H9 (cell line): Measurements from ENCODE around the gene PCA3. TPM values are rescaled to one million over a fixed set of nuclear protein-coding genes. Genes with fewer than 3 reads are reported as not detected.

Experiments
- DNase-seq: peaks from one replicate; pipeline ENCODE4 v3.0.0-alpha.2; 2017
- H2AFZ ChIP-seq: one replicate; pipeline ENCODE4 v1.6.1; 2013; ENCODE audit warnings: mild to moderate bottlenecking, low read length, control low read depth, moderate library complexity
- H2AK5ac ChIP-seq: 2 replicates; pipeline ENCODE4 v1.6.1; 2013; ENCODE audit warnings: low read length, control low read depth, mixed read lengths; ENCODE audit not compliant: insufficient read length
- H2BK120ac ChIP-seq: one replicate; pipeline ENCODE4 v1.6.1; 2013; ENCODE audit warnings: low read depth, mild to moderate bottlenecking, low read length, control low read depth, inconsistent platforms; ENCODE audit not compliant: poor library complexity, severe bottlenecking
- H2BK12ac ChIP-seq: 2 replicates; pipeline ENCODE4 v1.6.1; 2013; ENCODE audit warnings: low read length, control low read depth, mixed read lengths, low read depth; ENCODE audit not compliant: insufficient read length
- H2BK15ac ChIP-seq: 2 replicates; pipeline ENCODE4 v1.6.1; 2013; ENCODE audit warnings: low read depth, low read length, control low read depth
- H2BK20ac ChIP-seq: one replicate; pipeline ENCODE4 v1.6.1; 2013; ENCODE audit warnings: low read depth, mild to moderate bottlenecking, low read length, control low read depth, inconsistent platforms; ENCODE audit not compliant: poor library complexity, severe bottlenecking
- H2BK5ac ChIP-seq: 2 replicates; pipeline ENCODE4 v1.6.1; 2013; ENCODE audit warnings: low read length, control low read depth, mixed read lengths; ENCODE audit not compliant: insufficient read length
- H3K14ac ChIP-seq: 2 replicates; pipeline ENCODE4 v1.6.1; 2013; ENCODE audit warnings: low read length, control low read depth; ENCODE audit not compliant: insufficient read depth
- H3K18ac ChIP-seq: 2 replicates; pipeline ENCODE4 v1.6.1; 2013; ENCODE audit warnings: low read depth, mild to moderate bottlenecking, mixed read lengths, low read length, control low read depth; ENCODE audit not compliant: insufficient read length
- H3K23ac ChIP-seq: 2 replicates; pipeline ENCODE4 v1.6.1; 2013; ENCODE audit warnings: low read length, control low read depth, mixed read lengths, low read depth; ENCODE audit not compliant: insufficient read length
- H3K23me2 ChIP-seq: 2 replicates; pipeline ENCODE4 v1.6.1; 2013; ENCODE audit warnings: low read depth, mild to moderate bottlenecking, mixed read lengths, low read length, control low read depth; ENCODE audit not compliant: insufficient read length, poor library complexity, severe bottlenecking
- H3K27ac ChIP-seq: 2 replicates; pipeline ENCODE4 v1.5.1; 2013; ENCODE audit warnings: low read length, control low read depth, mixed read lengths, low read depth; ENCODE audit not compliant: insufficient read length
- H3K27me3 ChIP-seq: 2 replicates; pipeline ENCODE4 v1.6.1; 2013; ENCODE audit warnings: low read length, control low read depth, inconsistent platforms; ENCODE audit not compliant: insufficient read depth
- H3K4ac ChIP-seq: 2 replicates; pipeline ENCODE4 v1.6.1; 2013; ENCODE audit warnings: low read depth, mild to moderate bottlenecking, control low read depth, inconsistent platforms, low read length, moderate library complexity
- H3K4me1 ChIP-seq: 2 replicates; pipeline ENCODE4 v1.6.1; 2013; ENCODE audit warnings: low read length, control low read depth, inconsistent platforms; ENCODE audit not compliant: insufficient read depth
- H3K4me2 ChIP-seq: 2 replicates; pipeline ENCODE4 v1.6.1; 2013; ENCODE audit warnings: low read length, control low read depth, mixed read lengths; ENCODE audit not compliant: insufficient read length, insufficient read depth
- H3K56ac ChIP-seq: 2 replicates; pipeline ENCODE4 v1.6.1; 2013; ENCODE audit warnings: low read depth, mild to moderate bottlenecking, mixed read lengths, low read length, control low read depth; ENCODE audit not compliant: insufficient read length
- H3K79me1 ChIP-seq: 2 replicates; pipeline ENCODE4 v1.6.1; 2013; ENCODE audit warnings: low read depth, mild to moderate bottlenecking, moderate library complexity, low read length, control low read depth, inconsistent platforms; ENCODE audit not compliant: insufficient read depth, poor library complexity, severe bottlenecking
- H3K79me2 ChIP-seq: 2 replicates; pipeline ENCODE4 v1.6.1; 2013; ENCODE audit warnings: low read length, control low read depth, inconsistent platforms; ENCODE audit not compliant: insufficient read depth
- H3K9ac ChIP-seq: 2 replicates; pipeline ENCODE4 v1.6.1; 2013; ENCODE audit warnings: low read length, control low read depth, mixed read lengths; ENCODE audit not compliant: insufficient read length; ENCODE audit errors: extremely low read depth
- H3K9me3 ChIP-seq: one replicate; pipeline ENCODE4 v1.6.1; 2013; ENCODE audit warnings: low read depth, low read length, inconsistent platforms; ENCODE audit not compliant: control insufficient read depth
- H3T11ph ChIP-seq: one replicate; pipeline ENCODE4 v1.6.1; 2013; ENCODE audit warnings: mild to moderate bottlenecking, low read length, control low read depth, inconsistent platforms
- H4K20me1 ChIP-seq: one replicate; pipeline ENCODE4 v1.6.1; 2013; ENCODE audit not compliant: control insufficient read depth, insufficient read length, insufficient read depth
- H4K5ac ChIP-seq: 2 replicates; pipeline ENCODE4 v1.6.1; 2013; ENCODE audit warnings: low read depth, mild to moderate bottlenecking, mixed read lengths, low read length, control low read depth; ENCODE audit not compliant: insufficient read length
- H4K8ac ChIP-seq: replicated peaks from 2 replicates; pipeline ENCODE4 v1.6.1; 2013; ENCODE audit warnings: low read length, control low read depth, mixed read lengths, low read depth; ENCODE audit not compliant: insufficient read length
- H4K91ac ChIP-seq: 2 replicates; pipeline ENCODE4 v1.6.1; 2013; ENCODE audit warnings: low read depth, mild to moderate bottlenecking, moderate library complexity, mixed read lengths, low read length, control low read depth; ENCODE audit not compliant: insufficient read length
- H3K27ac Mint-ChIP-seq, 3 experiments: 2 replicates in 2 of 3; 3 replicates in 1 of 3; pipeline ENCODE4 v1.8.0; 2020 to 2021; ENCODE audit warnings: mixed read lengths in 3 of 3, mild to moderate bottlenecking in 1 of 3, moderate library complexity in 1 of 3
- H3K27me3 Mint-ChIP-seq: 2 replicates; pipeline ENCODE4 v1.8.0; 2021; ENCODE audit warnings: low read depth, mild to moderate bottlenecking, moderate library complexity, mixed read lengths
- H3K36me3 Mint-ChIP-seq, 3 experiments: 2 replicates in 2 of 3; 3 replicates in 1 of 3; pipeline ENCODE4 v1.8.0; 2020 to 2021; ENCODE audit warnings: low read depth in 3 of 3, mixed read lengths in 3 of 3; ENCODE audit not compliant: insufficient read depth in 1 of 3
- H3K4me1 Mint-ChIP-seq, 2 experiments: 2 replicates each; pipeline ENCODE4 v1.8.0; 2020; ENCODE audit warnings: mixed read lengths in 2 of 2
- H3K4me3 Mint-ChIP-seq, 2 experiments: 2 replicates in 1 of 2; 3 replicates in 1 of 2; pipeline ENCODE4 v1.8.0; 2020 to 2021; ENCODE audit warnings: mild to moderate bottlenecking in 2 of 2, mixed read lengths in 2 of 2, moderate library complexity in 1 of 2
- H3K9me3 Mint-ChIP-seq, 2 experiments: 2 replicates in 1 of 2; 3 replicates in 1 of 2; pipeline ENCODE4 v1.8.0; 2020; ENCODE audit warnings: mild to moderate bottlenecking in 2 of 2, mixed read lengths in 2 of 2, moderate library complexity in 1 of 2
- WGBS: extraction: QIAGEN DNeasy Blood & Tissue Kit; methylation state at CpG from one replicate; pipeline ENCODE4 v1.1.7; 2013; ENCODE audit warnings: missing lambda C conversion rate, low lambda C conversion rate, mixed read lengths; ENCODE audit not compliant: insufficient read length; ENCODE audit errors: extremely low coverage; 5-methylcytosine and 5-hydroxymethylcytosine counted together
- total RNA-seq: library from RNA; stranded (reverse); gene quantifications from 2 replicates; pipeline ENCODE4 v1.2.1, GENCODE V29; 2021
- TF ChIP-seq, protein P1 (sequence below): fragments of 200-600 bp; sonication (generic); conservative IDR thresholded peaks from 3 replicates; pipeline ENCODE4 v1.8.0; 2021; ENCODE audit warnings: antibody characterized with exemption, mild to moderate bottlenecking

PCA3 gene
- total RNA-seq, 1 experiment from 2014 or later = not detected

DNA sequence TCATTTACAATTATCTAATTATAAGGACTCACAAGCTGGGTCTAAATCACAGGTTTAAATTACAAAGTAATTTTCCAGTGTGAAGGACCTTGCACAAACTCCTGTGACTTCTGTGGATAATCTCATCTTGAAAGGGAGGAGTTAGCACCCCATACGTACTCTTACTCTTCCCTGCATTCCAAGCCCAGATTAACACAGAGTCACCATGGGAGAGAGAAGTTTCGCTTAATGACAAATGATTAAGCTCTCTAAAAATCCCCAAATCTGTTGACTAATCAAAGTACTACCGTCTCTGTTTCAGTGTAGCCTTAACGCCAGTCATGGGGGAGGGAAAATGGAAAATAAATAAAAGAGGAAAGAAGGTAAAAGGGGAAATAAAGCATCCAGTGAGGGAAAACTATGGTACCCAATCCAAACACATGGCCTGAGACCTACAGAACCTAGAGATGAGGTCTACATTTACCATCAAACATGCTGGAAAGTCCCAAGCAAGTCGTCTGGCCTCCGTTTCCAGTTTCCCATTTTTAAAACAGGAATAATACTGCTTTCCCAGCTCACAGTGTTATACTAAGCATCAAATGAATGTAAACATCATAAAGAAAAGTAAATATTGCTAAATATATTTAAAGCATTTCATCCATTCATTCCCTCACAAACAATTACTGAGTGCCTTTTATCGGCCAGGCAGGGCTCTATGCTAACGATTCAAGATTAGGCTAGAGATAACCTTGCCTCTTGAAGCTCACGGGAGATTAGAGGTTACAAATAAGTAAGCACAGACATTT lies 63.2 kb downstream of the PCA3 start:
- H3K36me3 Mint-ChIP-seq = peaks cover 2 to 10% (median 9%) of the 10 kb centered on the region in 3 experiments; a peak in 5 of 7 replicates
- H3K27ac Mint-ChIP-seq = no peak overlapping the region; a peak in 1 of 7 replicates
- WGBS = no CpG with 5 or more reads among the region's 9 CpGs
- Histone ChIP-seq H3K14ac (no peak overlapping the region), H2BK12ac (no peak overlapping the region), H4K5ac (no peak overlapping the region), H3K56ac (no peak overlapping the region), H3K4ac (no peak overlapping the region), H3K9ac (no peak overlapping the region), H3K27ac (no peak overlapping the region), H2BK15ac (no peak overlapping the region), H4K8ac (no peak overlapping the region), H3K4me1 (no peaks in the 10 kb centered on the region), H4K91ac (no peak overlapping the region), H3K23ac (no peak overlapping the region), H2AK5ac (no peak overlapping the region), H3K18ac (no peak overlapping the region), H3T11ph (no peak overlapping the region), H2BK20ac (no peak overlapping the region), H3K9me3 (no peaks in the 10 kb centered on the region), H3K27me3 (no peaks in the 10 kb centered on the region), H3K79me1 (no peaks in the 10 kb centered on the region), H2BK5ac (no peak overlapping the region), H2BK120ac (no peak overlapping the region), H2AFZ (no peak overlapping the region), H3K79me2 (no peaks in the 10 kb centered on the region), H3K23me2 (no peaks in the 10 kb centered on the region), H4K20me1 (no peaks in the 10 kb centered on the region), H3K4me2 (no peak overlapping the region)
- peaks cover 8 to 10% of the 10 kb centered on the region in 2 experiments for H3K9me3 Mint-ChIP-seq
- DNase-seq = no peak
- no peak overlapping the region for H3K4me3 Mint-ChIP-seq
- H3K4me1 Mint-ChIP-seq = peaks cover 13 to 21% of the 10 kb centered on the region in 2 experiments
- H3K27me3 Mint-ChIP-seq = no peaks in the 10 kb centered on the region; the same call in 1 of the 2 replicates
- TF ChIP-seq, protein P1, sequence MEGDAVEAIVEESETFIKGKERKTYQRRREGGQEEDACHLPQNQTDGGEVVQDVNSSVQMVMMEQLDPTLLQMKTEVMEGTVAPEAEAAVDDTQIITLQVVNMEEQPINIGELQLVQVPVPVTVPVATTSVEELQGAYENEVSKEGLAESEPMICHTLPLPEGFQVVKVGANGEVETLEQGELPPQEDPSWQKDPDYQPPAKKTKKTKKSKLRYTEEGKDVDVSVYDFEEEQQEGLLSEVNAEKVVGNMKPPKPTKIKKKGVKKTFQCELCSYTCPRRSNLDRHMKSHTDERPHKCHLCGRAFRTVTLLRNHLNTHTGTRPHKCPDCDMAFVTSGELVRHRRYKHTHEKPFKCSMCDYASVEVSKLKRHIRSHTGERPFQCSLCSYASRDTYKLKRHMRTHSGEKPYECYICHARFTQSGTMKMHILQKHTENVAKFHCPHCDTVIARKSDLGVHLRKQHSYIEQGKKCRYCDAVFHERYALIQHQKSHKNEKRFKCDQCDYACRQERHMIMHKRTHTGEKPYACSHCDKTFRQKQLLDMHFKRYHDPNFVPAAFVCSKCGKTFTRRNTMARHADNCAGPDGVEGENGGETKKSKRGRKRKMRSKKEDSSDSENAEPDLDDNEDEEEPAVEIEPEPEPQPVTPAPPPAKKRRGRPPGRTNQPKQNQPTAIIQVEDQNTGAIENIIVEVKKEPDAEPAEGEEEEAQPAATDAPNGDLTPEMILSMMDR = no peak
